A673 (cell line): ENCODE measurements around the gene ALG6. TPM values are rescaled to one million over a fixed set of nuclear protein-coding genes. Genes with fewer than 3 reads are reported as not detected.

ENCODE experiments used
- BruUV-seq: library from RNA; stranded (reverse); fragments of 400-500 nt; replicated peaks from 2 replicates; lab custom pipeline; 2021; lab: Mats Ljungman, UMichigan
- CTCF ChIA-PET: fragments of 300-600 bp; sonication (Branson Sonifier 250); formaldehyde crosslinking; loops from one replicate; lab custom pipeline; 2022; ENCODE audit warnings: antibody characterized with exemption; lab: Charles Lee
- POLR2A ChIA-PET: fragments of 300-600 bp; sonication (Branson Sonifier 250); formaldehyde crosslinking; loops from one replicate; lab custom pipeline; 2022; ENCODE audit warnings: antibody characterized with exemption; ENCODE audit not compliant: low non-redundant PET; lab: Charles Lee
- DNase-seq: peaks from one replicate; pipeline ENCODE4 v3.0.0-alpha.2; 2015; ENCODE audit warnings: low spot score
- H3K27ac ChIP-seq: fragments of 200-600 bp; sonication (generic); 2 replicates; pipeline ENCODE4 v1.5.1; 2016; ENCODE audit warnings: mixed run types, low read depth, mild to moderate bottlenecking, mixed read lengths, antibody characterized with exemption, low read length; ENCODE audit not compliant: poor library complexity, severe bottlenecking
- H3K27me3 ChIP-seq: fragments of 200-600 bp; sonication (generic); replicated peaks from 2 replicates; pipeline ENCODE4 v1.6.1; 2017; ENCODE audit warnings: mixed run types, low read depth, mild to moderate bottlenecking, mixed read lengths, antibody characterized with exemption, low read length; ENCODE audit not compliant: insufficient read depth, poor library complexity
- H3K36me3 ChIP-seq: fragments of 200-600 bp; sonication (generic); 2 replicates; pipeline ENCODE4 v1.6.1; 2016; ENCODE audit warnings: mixed run types, mild to moderate bottlenecking, mixed read lengths, antibody characterized with exemption, low read length; ENCODE audit not compliant: insufficient read depth, poor library complexity, severe bottlenecking
- H3K4me1 ChIP-seq: fragments of 200-600 bp; sonication (generic); 2 replicates; pipeline ENCODE4 v1.6.1; 2017; ENCODE audit warnings: mixed run types, mild to moderate bottlenecking, mixed read lengths, antibody characterized with exemption, low read length; ENCODE audit not compliant: insufficient read depth, poor library complexity, severe bottlenecking
- H3K4me3 ChIP-seq: fragments of 200-600 bp; sonication (generic); 2 replicates; pipeline ENCODE4 v1.5.1; 2016; ENCODE audit warnings: low read depth, mixed run types, mild to moderate bottlenecking, mixed read lengths, low read length; ENCODE audit not compliant: poor library complexity, severe bottlenecking
- H3K9me3 ChIP-seq: fragments of 200-600 bp; sonication (generic); 2 replicates; pipeline ENCODE4 v1.6.1; 2016; ENCODE audit warnings: mixed run types, low read depth, mild to moderate bottlenecking, mixed read lengths, antibody characterized with exemption, low read length; ENCODE audit not compliant: poor library complexity, severe bottlenecking
- EZH2 ChIP-seq: fragments of 200-600 bp; sonication (generic); IDR thresholded peaks from 2 replicates; pipeline ENCODE4 v1.6.1; 2017; ENCODE audit warnings: borderline replicate concordance, low read depth, mild to moderate bottlenecking, mixed read lengths, antibody characterized with exemption, low read length; ENCODE audit not compliant: poor library complexity, severe bottlenecking
- intact Hi-C: fragments of 100-400 bp; cut with micrococcal nuclease; formaldehyde crosslinking; loops from one replicate; pipeline ENCODE4 v1.10.0; 2022; ENCODE audit not compliant: unreplicated experiment
- total RNA-seq: library from RNA; stranded (reverse); gene quantifications from 2 replicates; pipeline ENCODE4 v1.2.3, GENCODE V29; 2021
- TF ChIP-seq, protein P1 (sequence below): fragments of 300-800, 200-600 bp; sonication (generic); conservative IDR thresholded peaks from 2 replicates; pipeline ENCODE4 v1.5.1; 2017; ENCODE audit warnings: low read depth, mild to moderate bottlenecking, antibody characterized with exemption, low read length, moderate library complexity, mixed read lengths

ALG6 gene
- total RNA-seq, 1 experiment from 2014 or later = 33.0 TPM

DNA sequence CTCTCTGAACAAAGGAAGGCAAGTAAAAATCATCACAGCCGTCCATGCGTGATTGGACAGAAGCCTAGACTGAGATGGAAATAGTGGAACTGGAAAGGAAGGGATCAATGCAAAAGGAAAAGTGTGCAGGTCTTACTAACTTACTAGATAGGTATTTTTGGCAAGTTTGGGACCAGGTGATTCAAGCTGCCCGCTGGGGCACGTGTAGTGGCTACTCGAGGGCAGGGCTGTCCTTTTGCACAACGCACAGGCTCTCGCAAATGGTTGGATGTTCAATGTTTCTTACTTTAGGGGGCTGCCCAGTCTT lies 566 bp upstream of the ALG6 start:
- TF ChIP-seq, protein P1, sequence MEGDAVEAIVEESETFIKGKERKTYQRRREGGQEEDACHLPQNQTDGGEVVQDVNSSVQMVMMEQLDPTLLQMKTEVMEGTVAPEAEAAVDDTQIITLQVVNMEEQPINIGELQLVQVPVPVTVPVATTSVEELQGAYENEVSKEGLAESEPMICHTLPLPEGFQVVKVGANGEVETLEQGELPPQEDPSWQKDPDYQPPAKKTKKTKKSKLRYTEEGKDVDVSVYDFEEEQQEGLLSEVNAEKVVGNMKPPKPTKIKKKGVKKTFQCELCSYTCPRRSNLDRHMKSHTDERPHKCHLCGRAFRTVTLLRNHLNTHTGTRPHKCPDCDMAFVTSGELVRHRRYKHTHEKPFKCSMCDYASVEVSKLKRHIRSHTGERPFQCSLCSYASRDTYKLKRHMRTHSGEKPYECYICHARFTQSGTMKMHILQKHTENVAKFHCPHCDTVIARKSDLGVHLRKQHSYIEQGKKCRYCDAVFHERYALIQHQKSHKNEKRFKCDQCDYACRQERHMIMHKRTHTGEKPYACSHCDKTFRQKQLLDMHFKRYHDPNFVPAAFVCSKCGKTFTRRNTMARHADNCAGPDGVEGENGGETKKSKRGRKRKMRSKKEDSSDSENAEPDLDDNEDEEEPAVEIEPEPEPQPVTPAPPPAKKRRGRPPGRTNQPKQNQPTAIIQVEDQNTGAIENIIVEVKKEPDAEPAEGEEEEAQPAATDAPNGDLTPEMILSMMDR = no peak
- TF ChIP-seq EZH2 = no peak
- intact Hi-C loops = no loop called here
- ChIA-PET POLR2A (no interaction called here), CTCF (no interaction called here)
- Histone ChIP-seq H3K27ac (peak overlapping the region; percentile 83), H3K27me3 (no peaks in the 10 kb centered on the region), H3K4me1 (peaks cover 12% of the 10 kb centered on the region), H3K9me3 (no peaks in the 10 kb centered on the region), H3K36me3 (peaks cover 12% of the 10 kb centered on the region), H3K4me3 (peak overlapping the region; percentile 92)
- no TSS peak for BruUV-seq
- no peak for DNase-seq

DNA sequence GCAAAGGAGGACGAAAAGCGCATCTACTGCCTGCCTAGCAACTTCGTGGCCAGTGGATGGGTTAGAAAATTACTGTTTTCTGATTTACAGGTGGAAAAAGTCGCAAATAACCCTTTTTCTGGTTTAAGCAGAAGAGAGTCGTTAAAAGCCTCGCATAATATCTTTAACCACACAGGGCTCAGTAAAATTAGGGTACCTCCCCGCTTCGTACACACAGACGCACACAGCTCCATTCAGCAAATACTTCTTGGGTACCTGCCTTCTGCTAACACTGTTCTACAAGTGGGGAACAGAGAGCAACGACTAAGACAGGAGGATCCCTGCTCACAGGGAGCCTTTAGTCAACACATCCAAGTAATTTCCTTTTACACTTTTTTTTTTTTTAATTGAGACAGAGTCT lies 704 bp downstream of the ALG6 start:
- Histone ChIP-seq H3K27ac (peak overlapping the region; percentile 83), H3K9me3 (no peaks in the 10 kb centered on the region), H3K4me3 (peak overlapping the region; percentile 92), H3K4me1 (peaks cover 12% of the 10 kb centered on the region), H3K36me3 (peaks cover 20% of the 10 kb centered on the region), H3K27me3 (no peaks in the 10 kb centered on the region)
- ChIA-PET POLR2A (no interaction called here), CTCF (no interaction called here)
- intact Hi-C loops = no loop called here
- TF ChIP-seq, protein P1 = no peak
- no TSS peak for BruUV-seq
- peak; percentile 21 for DNase-seq

DNA sequence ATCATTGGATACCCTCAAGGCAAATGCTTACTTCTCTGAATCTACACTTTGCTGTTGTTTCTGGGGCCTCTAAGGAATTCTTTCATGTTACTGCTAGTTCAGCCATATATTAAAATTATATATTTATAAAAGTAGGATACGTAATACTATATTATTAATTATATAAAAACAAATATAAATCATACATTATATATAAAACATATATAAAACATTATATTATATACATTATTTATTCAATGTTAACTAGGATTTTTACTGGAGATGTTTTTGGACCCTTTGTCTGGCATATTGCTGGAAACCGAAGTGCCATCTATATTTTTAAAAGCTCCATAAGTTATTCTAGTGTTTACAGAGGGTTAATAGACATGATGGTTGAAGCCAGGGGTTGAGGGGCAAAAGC lies 12.2 kb downstream of the ALG6 start:
- H3K27me3 ChIP-seq = no peaks in the 10 kb centered on the region
- no peaks in the 10 kb centered on the region for H3K36me3 ChIP-seq
- no peak for DNase-seq
- no peak overlapping the region for H3K4me3 ChIP-seq
- H3K4me1 ChIP-seq = no peaks in the 10 kb centered on the region
- no peak overlapping the region for H3K27ac ChIP-seq
- H3K9me3 ChIP-seq = peaks cover 8% of the 10 kb centered on the region
- TF ChIP-seq, protein P1 = no peak
- TF ChIP-seq EZH2 = no peak
- BruUV-seq = no TSS peak
- ChIA-PET CTCF (no interaction called here), POLR2A (no interaction called here)
- intact Hi-C loops = no loop called here
